Astrocyte (in vitro differentiated cells and primary cell): ENCODE data around the gene NFATC1.

Experiments used
- CTCF ChIP-seq: IDR thresholded peaks from 2 replicates; pipeline ENCODE4 v1.5.1; 2011; ENCODE audit warnings: low read depth, mild to moderate bottlenecking, inconsistent platforms, low read length, moderate library complexity; ENCODE audit not compliant: insufficient read depth
- EZH2 ChIP-seq: IDR thresholded peaks from 2 replicates; pipeline ENCODE4 v1.6.1; 2012; ENCODE audit warnings: mild to moderate bottlenecking, low read length, inconsistent platforms; ENCODE audit not compliant: insufficient read depth

GRCh38 chr18:79516441-79516931, 120.8 kb downstream of the NFATC1 start:
- TF ChIP-seq EZH2 (no peak), CTCF (no peak)
